Esophagus squamous epithelium (tissue), 4 donors: ENCODE measurements around the gene PPIL3.

Experiments used
- POLR2A ChIP-seq, 4 donors: fragments of 450-650 bp; IDR thresholded peaks; one replicate each; pipeline ENCODE4 v1.6.1; 2017; ENCODE audit warnings: antibody characterized with exemption in 4 of 4, mild to moderate bottlenecking in 4 of 4, moderate library complexity in 3 of 4
- TF ChIP-seq, protein P1 (sequence below), 6 experiments: fragments of 450-650 bp in 4 of 6; fragments of 200-600 bp in 2 of 6; sonication (generic) in 2 of 6; IDR thresholded peaks; one replicate each; pipeline ENCODE4 v1.5.1; 2016 to 2019; ENCODE audit warnings: antibody characterized with exemption in 6 of 6, mild to moderate bottlenecking in 4 of 6, moderate library complexity in 4 of 6

DNA sequence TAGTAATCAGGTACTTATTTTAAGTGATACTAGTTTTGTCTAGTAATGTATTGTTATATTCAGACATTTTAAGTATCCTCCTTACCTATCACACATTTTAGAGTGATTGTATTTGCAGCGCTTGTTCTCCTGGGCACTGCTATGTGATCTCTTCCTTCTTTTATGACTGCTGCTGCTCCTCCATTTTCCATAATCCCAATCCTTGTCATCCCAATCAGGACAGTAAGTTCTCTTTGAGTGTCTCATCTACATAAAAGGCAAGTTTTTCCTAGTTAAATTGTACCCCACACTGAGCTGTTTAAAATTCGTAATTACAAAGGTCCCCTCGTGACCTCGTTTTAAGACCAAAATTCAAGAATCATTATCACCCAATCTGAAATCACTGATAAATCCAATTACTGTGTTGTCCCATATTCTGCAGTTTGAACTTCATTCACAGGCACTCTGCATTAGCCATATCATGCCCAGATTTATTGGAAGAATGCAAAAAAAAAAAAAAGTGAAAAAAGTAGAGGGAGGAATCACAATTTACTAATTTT lies 27.2 kb downstream of the PPIL3 start:
- TF ChIP-seq, protein P1, sequence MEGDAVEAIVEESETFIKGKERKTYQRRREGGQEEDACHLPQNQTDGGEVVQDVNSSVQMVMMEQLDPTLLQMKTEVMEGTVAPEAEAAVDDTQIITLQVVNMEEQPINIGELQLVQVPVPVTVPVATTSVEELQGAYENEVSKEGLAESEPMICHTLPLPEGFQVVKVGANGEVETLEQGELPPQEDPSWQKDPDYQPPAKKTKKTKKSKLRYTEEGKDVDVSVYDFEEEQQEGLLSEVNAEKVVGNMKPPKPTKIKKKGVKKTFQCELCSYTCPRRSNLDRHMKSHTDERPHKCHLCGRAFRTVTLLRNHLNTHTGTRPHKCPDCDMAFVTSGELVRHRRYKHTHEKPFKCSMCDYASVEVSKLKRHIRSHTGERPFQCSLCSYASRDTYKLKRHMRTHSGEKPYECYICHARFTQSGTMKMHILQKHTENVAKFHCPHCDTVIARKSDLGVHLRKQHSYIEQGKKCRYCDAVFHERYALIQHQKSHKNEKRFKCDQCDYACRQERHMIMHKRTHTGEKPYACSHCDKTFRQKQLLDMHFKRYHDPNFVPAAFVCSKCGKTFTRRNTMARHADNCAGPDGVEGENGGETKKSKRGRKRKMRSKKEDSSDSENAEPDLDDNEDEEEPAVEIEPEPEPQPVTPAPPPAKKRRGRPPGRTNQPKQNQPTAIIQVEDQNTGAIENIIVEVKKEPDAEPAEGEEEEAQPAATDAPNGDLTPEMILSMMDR (IDR thresholded peaks at IDR 0.05): no peak
- TF ChIP-seq POLR2A (IDR thresholded peaks at IDR 0.05): no peak
